HG03457 (cell line): ENCODE data around the gene GALNT5.
"Not testable (repeated sequence)": the region's sequence is repeated elsewhere in the genome, so short reads cannot be mapped to it uniquely, and the experiment has no call there.

Experiments
- ATAC-seq: cut with Tn5 transposase; IDR thresholded peaks from one replicate; pipeline ENCODE4 v1.9.1; 2021; ENCODE audit warnings: moderate number of reproducible peaks; ENCODE audit not compliant: unreplicated experiment

Gene GALNT5

DNA sequence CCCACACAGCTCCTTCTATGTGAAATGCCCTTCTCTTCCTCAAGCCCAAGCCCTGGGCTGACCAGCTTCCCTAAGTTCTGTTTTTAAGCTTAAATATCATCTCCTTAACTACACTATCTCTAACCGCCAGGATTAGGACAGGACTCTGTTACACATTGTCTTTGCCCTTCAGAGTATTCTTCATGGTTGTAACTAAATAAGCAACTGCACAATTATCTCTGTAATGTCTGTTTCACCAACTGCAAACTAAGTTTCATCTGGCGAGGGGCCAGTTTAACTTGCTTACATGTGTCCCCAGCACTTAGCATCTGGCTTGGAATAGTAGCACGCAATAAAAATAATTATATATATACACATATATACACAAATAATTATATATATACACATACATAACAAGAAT lies 69.2 kb downstream of the GALNT5 start:
- ATAC-seq, result no peak

DNA sequence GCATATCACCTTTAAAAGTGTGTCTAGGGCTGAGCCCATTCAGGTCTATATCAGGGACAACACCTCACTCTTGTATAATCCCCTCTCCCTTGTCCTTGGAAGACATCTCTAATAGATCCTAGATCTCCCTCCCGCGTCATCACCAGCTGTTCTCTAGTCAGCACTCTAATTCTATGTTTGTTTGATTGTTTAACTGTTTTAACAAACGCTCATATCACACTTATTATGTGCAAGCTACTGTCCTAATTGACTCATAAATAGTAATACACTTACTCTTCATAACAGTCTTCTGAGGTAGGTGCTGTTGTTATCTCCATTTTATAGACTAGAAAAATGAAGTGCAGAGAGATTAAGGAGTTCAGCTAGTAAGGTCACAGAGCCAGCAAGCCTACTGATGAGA lies 69.7 kb downstream of the GALNT5 start:
- ATAC-seq, result peak; percentile 23

DNA sequence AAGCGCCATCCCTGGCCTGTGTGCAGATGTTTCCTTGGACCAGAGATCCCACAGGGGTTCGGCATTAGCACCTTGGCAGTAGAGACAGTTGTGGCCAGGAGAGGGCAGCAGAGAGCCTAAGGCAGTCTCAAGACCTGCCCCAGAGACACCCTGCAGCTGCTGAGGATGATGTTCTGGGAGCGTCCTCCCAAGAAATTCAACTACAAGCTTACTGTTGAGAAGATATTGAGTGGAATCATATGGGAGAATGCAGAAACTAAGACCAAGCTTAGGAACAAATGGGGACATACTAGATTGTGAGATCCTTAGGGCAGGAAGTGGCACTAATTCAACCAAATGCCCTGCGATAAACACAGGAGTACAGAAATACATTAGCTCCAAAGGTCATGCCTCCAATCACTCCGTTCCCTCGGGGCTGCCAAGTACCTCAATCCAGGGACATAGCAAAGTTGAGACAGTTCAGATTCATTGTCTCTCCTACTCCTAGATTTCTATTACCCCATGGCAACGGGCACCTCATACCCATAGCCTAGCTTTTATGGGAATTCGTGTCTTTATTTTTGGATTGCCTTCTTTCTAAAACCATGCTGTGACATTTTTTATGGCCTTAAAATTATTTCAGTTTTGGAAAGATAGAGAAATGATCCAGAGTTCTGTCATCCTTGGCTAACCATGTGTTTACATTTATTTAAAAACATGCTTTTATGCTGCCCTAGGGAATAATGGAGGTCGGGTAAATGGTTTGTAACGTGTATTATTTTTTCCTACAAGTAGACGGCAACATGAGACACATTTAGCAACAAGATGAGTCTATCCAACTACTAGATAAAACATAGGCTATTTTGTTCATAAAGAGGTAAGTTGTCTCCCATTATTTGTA lies 70.4 kb downstream of the GALNT5 start:
- peak; percentile 97 for ATAC-seq

DNA sequence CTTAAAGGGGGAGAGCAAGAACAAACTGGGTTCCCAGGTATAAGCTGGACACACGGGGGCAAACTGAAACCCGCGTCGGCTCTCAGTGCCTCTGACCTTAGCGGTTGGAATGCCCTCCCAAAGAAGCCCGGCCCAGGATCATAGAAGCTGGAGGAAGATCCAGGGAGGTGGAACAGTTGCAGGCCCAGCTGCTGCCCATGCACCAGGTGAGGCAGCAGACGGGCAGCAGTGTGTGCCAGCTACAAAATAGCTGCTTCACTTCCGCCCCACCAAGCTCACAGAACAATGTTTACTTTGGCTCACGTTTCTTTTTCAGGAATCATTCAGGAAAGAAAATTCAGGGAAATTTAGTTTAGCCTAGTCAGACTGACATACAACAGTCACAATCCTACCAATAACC lies 72.0 kb downstream of the GALNT5 start:
- no peak for ATAC-seq

DNA sequence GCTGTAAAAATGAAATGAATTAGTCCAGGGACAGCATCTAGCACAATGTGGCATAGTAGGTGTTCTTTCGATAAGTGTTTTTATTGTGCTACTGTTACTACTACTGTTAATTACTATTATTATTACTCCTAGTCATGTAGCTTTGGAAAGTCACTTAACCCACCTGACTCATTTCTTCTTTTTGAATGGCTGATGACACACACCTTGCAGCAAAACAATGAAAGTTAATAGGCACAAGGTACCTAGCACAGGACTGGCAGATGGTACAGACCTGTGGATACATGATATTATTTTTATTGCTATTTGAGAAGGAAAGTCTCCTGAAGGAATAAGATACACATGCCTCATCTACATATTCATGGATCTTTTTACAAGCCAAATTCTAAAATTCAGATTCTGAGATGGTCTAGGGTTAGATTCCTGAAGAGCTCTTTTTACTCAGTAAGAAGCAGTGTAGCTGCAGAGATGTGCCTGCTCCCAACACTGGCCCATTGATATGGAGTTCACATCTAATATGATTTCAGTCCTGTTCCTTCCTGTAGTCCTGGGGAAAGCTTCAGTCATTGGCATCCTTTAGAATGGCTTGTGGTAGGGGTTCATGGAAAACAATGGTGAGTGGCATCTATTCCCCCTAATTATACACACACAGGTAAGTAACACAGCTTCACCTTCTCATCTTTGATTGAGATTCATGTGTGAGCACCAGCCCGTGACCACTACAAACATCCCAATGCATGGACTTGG lies 76.0 kb downstream of the GALNT5 start:
- no peak for ATAC-seq

DNA sequence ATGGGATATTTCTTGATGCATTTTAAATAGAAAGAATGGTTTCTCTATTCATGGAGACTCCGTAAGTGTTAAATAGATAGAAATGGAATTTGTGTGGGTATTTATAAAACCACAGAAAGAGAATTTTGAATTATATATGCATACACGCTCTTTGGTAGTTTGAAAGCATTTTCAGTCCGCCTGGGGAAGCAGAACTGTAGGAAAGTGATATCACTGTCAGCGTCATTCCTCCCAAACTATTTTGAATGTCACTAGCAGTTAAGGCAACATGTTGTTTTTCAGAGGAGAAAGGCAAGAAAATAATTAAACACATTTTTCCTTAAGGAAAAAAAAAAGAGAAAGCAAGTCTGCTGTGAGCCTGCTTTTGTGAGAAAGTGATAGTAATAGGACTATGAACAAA lies 76.8 kb downstream of the GALNT5 start:
- no peak for ATAC-seq

DNA sequence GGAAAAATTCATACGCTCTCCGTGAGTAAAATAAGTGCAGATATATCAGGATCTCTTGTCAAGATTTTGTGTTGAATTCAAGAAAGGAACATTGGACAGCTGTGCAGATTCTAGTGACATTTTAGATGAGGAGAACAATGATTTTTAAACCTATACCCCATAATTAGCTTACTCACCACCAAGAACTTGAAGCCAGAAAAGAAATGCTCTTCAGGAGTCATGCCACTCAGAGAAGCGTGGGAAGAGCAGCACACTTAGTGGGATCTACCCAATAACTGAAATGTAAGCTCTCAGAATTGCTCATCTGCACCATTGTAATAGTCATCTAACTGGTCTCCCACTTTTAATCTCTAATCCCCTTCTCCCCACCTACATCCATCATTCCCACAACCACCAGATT lies 77.3 kb downstream of the GALNT5 start:
- ATAC-seq, result no peak

DNA sequence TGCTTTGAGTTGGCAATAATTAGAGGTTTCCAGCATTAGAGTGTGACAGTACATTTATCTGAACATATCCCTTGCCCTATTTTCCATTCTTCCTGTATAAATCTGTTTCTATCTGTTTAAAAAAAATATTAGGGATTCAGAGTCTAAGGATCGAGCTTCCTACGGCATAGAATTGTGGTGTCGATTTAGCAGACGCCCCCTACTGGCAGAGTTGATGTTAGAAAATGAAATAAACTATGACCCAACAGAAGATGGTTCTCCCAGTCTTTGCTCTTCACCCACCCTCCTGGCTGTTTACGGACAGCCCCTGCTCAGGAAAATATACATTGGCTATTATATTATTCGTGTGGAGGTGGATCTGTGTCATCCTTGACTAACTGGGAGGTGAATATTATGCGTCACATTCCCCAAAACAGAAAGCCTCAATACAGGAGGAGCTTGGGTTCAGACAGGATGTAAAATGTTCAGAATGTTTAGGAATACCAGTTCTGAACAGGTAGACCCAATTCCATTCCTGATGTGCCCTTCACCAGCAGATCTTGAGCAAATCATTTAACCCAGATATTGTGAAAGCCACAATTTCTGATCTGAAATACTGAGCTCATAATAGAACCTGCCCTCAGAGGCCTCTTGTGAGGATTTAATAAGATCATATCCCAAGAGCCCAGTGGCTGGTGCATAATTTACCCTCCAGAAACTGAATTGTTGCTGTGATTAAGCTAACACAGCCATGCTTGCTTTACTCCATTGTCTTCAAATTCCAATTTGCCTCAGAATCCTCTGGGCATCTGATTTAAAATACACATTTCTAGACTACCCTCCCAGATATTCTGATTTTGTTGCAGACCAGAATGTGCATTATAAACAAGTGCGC lies 78.9 kb downstream of the GALNT5 start:
- no peak for ATAC-seq

DNA sequence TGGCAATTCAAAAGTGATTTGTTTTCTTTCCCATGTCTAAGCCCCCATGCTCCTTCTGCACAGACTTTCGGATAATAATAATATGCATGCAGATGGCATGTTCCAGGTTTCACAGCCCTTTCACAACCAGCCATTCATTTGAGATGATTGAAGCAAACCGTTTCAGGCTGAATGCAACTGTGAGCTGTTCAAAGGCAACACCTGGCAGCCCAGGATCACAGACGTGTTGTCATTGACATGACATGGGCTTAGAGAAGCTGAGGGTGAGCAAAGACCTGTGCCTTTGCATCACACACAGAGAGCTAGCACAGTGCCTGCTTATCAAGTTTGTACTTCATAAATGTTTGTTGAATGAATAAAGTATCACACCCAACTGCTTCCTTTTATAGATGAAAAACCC lies 80.5 kb downstream of the GALNT5 start:
- ATAC-seq, result no peak

DNA sequence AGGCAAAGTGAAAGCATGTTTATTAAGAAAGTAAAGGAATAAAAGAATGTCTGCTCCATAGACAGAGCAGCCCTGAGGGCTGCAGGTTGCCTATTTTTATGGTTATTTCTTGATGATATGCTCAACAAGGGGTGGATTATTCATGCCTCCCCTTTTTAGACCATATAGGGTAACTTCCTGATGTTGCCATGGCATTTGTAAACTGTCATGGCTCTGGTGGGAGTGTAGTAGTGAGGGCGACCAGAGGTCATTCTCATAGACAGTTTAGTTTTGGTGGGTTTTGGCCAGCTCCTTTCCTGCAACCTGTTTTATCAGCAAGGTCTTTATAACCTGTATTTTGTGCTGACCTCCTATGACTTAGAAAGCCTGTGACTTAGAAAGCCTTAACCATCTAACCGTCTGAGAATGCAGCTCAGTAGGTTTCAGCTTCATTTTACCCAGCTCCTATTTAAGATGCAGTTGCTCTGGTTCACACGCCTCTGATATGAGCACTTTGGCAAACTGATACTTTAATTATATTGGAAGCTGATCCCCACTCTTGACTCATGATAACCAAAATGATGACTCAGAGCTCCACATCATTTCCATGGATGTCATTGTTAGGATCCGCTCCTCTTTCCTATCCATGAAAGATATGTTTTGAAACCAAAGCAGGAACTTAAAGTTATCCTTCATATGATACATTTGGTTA lies 82.6 kb downstream of the GALNT5 start:
- ATAC-seq, result no peak

DNA sequence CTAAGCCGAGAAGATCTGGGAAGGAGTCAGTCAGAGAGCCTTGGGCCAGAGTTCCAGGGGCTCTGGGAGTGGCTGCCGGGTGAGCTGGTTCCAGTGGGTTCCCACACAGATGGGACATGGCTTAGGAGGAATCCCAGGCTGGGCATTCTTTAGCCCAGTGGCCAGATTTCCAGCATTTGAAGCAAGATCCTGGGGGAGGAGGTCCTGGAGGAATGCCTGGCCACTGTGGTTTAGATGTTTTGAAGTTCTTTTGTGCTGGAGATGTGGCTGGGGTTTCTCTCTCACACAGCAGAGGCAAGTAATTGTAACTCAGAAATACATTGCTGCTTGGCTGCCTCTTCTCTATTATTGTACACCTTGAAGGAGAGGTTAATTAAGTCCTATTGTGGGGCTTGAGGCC lies 83.9 kb downstream of the GALNT5 start:
- not testable (repeated sequence) for ATAC-seq

DNA sequence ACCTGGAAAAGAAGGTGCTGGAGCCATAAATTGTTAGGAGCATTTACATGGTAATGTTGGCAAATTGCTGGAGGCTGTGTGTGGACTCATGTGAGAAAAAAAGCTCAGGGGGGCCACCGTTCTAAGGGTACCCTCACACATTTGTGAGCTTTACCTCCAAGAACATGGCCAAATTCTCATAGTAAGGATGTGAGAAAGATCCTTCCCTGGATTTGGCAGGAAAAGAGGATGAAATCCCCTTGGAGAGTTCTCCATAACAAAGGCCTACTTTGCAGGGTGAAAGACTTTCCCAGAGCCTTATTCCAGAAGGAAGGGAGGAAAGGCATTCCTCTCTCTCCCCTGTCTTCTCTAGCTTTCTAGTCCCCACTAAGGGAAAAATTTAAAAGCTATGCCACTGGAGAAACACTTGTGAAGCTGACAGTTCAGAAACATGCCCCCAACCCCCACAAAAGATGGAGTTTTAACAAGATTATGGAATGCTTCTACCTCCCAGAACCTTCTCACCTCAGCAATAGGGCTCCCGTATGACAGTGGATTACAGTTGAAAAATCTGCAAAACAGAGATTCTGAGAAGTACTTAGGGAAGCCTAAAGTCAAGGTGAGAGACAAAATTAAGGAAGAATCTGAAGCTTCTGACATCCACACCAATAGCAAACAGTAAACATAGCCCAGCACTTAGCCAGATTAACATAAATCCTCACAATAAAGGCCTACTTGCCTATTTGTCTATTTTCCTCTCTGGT lies 88.3 kb downstream of the GALNT5 start:
- no peak for ATAC-seq

DNA sequence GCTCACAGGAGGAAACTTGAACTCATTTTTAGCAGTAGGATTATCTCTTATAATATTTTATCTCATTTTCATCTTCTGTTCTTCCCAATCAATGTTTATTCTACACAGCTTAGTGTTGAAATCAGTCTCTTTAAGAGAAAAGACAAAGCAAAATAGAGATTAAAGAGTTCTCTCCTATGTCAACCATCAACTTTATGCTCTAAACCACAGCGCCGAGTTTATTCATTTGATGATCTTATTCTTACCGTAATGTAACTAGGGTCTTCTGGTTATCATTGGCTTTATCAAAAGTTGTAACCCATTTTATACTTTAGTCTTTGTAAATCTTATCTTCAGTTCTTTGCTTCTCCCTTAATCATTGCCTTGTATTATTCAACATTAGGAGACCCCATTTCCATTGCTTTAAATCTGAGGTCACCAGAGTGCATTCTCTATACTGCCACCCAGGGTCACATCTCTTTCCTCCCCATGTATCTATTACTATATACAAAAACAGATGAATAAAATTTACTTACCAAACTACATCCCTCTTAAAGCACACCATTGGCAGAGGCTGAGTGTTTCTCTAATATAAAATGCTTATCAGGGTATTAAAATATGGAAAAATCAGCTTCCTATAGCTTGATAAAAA lies 90.9 kb downstream of the GALNT5 start:
- no peak for ATAC-seq

DNA sequence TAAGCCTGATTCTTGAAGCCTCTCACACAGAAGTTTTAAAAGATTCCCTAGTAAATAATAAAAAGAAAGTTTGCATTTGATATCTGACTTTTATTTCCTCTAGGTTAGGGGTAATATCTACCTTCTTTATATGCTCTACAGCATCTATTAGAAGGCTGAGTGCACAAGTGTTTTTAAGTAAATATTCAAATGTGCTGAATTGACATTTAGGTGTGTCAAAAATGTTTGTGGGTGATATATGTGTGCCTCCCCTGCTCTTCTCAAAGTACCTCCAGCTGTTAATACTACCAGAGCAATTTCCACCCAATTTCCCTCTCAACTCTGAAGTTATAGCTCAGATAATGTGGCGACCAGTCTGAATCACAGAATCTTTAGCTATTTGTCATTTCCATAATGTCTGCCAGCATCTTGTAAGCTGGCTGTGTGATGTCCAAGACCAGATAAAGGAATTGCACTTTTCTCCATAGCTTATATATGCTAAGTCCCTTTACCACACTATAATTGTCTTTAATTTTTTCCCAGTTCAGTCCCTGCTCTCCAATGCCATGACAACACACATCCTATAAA lies 92.5 kb downstream of the GALNT5 start:
- no peak for ATAC-seq

DNA sequence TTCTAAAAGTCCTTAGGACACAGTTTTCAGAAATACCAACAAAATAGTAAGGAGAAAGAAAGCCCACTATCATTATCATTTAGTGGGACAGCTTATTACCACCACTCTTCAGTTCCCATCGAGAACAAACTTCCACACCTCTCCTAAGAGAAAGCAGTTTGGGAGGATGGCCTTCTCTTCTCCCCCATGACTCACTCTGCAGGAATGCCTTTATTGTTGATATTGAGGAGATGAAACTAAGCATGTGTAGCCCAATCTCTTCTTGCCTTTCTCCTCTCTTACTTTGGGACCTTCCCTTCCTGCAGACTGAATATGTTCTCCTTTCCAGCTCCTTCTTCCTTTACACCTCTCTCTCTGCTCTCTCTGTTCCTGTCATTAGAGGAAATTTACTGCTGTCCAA lies 98.1 kb downstream of the GALNT5 start:
- no peak for ATAC-seq

DNA sequence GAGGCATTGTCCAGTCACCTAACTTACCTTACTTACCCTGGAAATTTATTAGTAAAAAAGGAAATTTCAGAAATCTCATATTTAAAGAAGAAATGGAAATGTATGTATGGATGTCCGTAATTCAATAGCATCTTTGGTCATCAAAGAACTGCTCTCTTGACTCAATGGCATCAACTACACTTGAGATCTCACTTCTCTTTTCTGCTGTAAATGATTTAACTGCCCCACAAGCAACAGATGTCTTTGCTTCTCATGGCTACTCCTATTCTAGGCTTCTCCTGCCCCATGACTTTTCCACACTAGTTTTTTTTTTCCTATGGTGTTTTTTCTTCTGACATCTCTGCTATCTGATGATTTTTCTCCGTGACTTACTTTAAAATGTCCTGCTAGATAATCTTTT lies 102.1 kb downstream of the GALNT5 start:
- no peak for ATAC-seq

DNA sequence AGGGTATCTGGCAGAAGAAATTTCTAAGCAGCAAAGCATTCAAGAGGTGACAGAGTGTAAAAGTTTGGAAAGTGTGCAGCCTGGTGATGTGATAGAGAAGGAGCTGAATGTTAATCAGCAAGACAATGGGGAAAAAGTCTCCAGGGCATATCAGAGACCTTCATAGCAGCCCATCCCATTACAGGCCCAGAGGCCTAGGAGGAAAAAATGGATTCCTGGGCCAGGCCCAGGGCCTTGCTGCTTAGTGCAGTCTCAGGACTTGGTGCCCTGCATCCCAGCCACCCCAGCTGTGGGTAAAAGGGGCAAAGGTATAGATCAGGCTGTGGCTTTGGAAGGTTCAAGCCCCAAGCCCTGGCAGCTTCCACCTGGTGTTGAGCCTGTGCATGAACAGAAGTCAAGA lies 104.0 kb downstream of the GALNT5 start:
- no peak for ATAC-seq

DNA sequence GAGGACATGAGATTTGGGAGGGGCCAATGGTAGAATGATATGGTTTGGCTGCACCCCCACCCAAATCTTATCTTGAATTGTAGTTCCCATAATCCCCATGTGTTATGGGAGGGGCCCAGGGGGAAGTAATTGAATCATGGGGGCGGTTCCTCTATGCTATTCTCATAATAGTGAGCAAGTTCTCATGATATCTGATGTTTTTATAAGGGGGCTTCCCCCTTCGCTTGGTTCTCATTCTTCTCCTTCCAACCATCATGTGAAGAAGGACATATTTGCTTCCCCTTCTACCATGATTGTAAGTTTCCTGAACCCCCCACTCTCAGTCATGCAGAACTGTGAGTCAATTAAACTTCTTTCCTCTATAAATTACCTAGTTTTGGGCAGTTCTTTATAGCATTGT lies 105.1 kb downstream of the GALNT5 start:
- ATAC-seq, result no peak

DNA sequence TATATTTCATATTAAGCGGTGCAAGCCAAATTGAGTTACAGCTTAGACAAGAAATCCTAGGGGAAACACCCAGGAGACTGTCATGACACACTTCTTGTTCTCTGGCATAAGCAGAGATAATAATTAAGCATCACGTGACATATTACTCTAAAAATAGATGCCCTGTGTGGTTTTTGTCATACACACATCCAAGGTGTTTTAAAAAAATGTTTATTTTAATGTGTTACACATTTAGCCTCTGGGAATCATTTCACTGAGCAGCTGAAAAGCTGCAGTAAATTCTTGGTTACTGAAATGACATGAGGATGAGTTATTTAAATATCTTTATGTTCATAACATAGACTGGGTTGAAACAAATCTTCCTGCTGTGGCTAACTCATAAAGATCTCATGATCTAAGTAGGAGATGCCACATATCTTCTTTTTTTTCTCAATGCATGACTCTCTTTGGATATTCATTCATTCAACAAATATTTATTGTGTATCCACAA lies 106.2 kb downstream of the GALNT5 start:
- ATAC-seq, result peak; percentile 47
